ENCODE results near the gene OAF.
"Not testable (repeated sequence)": the region's sequence is repeated elsewhere in the genome, so short reads cannot be mapped to it uniquely, and the experiment has no call there.

Gene OAF

GRCh38 chr11:120174866-120175265, 36.0 kb upstream of the OAF start:
- no peak overlapping the region for H3K4me3 ChIP-seq (ENCODE audit: low read depth in 1 of 2, low read length in 2 of 2)
- no peak overlapping the region for H3K27ac ChIP-seq (ENCODE audit: low read depth, low read length)
- H3K9ac ChIP-seq (ENCODE audit: low read length): no peak overlapping the region
- H3K4me1 ChIP-seq (ENCODE audit: insufficient read depth, low read length): peaks cover 13% of the 10 kb centered on the region
- no peaks in the 10 kb centered on the region for H3K36me3 ChIP-seq (ENCODE audit: insufficient read depth, low read length)
- no peaks in the 10 kb centered on the region for H3K9me3 ChIP-seq (ENCODE audit: low read length)
- H3K27me3 ChIP-seq (ENCODE audit: control insufficient read depth in 1 of 2, insufficient read depth in 2 of 2, low read length in 2 of 2): no peaks in the 10 kb centered on the region

- H3K27me3 ChIP-seq (ENCODE audit: control insufficient read depth in 1 of 2, insufficient read depth in 2 of 2, low read length in 2 of 2): no peaks in the 10 kb centered on the region
- H3K9ac ChIP-seq (ENCODE audit: low read length): no peak overlapping the region
- no peaks in the 10 kb centered on the region for H3K36me3 ChIP-seq (ENCODE audit: insufficient read depth, low read length)
- H3K27ac ChIP-seq (ENCODE audit: low read depth, low read length): no peak overlapping the region
- H3K4me3 ChIP-seq (ENCODE audit: low read depth in 1 of 2, low read length in 2 of 2): no peak overlapping the region
- H3K9me3 ChIP-seq (ENCODE audit: low read length): no peaks in the 10 kb centered on the region
- peaks cover 32% of the 10 kb centered on the region for H3K4me1 ChIP-seq (ENCODE audit: insufficient read depth, low read length)
These were observed 32.2 kb upstream of the OAF start for GRCh38 chr11:120178561-120179056.

DNA sequence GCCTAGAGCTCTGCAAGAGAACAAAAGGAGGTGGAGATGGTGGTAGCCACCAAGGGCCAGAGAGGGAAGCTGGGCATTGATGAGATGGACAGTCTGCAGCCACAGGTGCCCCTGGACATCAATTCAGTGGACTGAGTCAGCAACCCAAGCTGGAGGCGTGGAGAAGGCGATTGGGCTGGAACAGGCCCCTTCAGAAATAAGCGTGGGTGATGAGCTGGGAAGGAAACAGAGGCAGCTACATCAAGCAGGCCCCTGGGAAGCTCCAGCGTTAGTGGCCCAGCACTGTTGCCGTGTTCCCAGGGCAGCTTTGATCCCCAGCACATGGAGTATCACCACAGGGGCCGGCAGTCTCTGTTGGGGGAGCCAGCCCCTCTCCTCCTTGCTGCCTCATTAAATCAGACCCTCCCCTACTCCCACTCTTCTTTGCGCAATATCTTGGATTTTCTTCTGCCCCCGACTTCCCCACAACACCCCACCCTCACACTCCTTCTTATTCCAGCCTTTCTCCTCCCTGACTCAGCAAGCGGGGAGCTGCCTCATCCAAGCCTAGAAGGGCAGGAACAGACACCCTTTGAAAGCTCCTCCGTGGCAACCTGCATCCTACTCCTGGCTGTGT, 31.7 kb upstream of the OAF start:
- H3K27ac ChIP-seq (ENCODE audit: low read depth, low read length): no peak overlapping the region
- H3K9ac ChIP-seq (ENCODE audit: low read length): no peak overlapping the region
- H3K4me3 ChIP-seq (ENCODE audit: low read depth in 1 of 2, low read length in 2 of 2): no peak overlapping the region
- no peaks in the 10 kb centered on the region for H3K36me3 ChIP-seq (ENCODE audit: insufficient read depth, low read length)
- peaks cover 36% of the 10 kb centered on the region for H3K4me1 ChIP-seq (ENCODE audit: insufficient read depth, low read length)
- H3K9me3 ChIP-seq (ENCODE audit: low read length): no peaks in the 10 kb centered on the region
- H3K27me3 ChIP-seq (ENCODE audit: control insufficient read depth in 1 of 2, insufficient read depth in 2 of 2, low read length in 2 of 2): no peaks in the 10 kb centered on the region

DNA sequence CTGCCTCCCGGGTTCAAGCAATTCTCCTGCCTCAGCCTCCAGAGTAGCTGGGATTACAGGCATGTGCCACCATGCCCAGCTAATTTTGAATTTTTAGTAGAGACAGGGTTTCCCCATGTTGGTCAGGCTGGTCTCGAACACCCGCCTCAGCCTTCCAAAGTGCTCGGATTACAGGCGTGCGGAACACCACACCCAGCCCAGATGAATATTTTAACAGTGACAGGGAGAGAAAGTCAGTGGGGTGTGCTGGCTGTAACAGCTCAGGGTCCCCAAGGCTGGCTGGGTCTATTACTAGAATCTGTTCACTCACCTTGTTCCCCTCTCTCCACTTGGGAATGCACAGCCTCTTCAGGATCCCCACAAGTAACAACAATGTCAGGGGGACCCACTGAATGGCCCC, 30.8 kb upstream of the OAF start:
- not testable (repeated sequence) for H3K4me3 ChIP-seq (ENCODE audit: low read depth in 1 of 2, low read length in 2 of 2); H3K9ac ChIP-seq (ENCODE audit: low read length); H3K9me3 ChIP-seq (ENCODE audit: low read length); H3K36me3 ChIP-seq (ENCODE audit: insufficient read depth, low read length); H3K27me3 ChIP-seq (ENCODE audit: control insufficient read depth in 1 of 2, insufficient read depth in 2 of 2, low read length in 2 of 2); H3K27ac ChIP-seq (ENCODE audit: low read depth, low read length)
- H3K4me1 ChIP-seq (ENCODE audit: insufficient read depth, low read length): peaks cover 36% of the 10 kb centered on the region

DNA sequence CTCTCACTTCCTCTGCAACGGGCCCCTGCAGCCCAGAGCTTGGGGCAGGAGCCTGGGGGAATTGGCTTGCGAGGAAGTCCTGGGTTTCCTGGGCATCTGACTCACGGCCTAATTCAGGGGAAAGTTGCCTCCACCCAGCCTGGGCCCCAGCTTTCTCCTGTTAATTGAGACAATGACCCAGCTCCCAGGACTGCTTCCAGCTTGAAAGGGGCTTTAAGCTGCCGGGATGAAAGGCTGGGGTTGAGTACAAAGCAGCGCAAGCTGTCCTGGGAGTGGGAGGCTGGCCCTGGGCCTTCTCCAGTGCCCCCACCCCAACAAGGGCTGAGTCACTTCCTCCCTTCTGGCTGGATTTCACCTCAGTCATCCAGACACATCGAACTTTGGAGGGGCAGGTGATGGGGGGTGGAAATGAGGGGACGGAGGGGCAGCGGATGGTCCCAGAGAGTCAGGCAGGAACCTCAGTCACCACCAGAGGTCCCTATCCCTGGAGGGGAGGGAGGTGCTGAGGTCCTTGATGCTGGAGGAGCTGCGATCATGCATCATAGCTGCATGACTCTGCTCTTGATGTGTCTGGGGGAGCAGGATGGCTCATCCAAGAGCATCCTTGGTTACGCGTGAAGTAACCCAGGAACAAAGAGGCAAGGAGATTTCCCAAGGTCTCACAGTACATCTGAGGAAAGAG, 30.1 kb upstream of the OAF start:
- H3K27me3 ChIP-seq (ENCODE audit: control insufficient read depth in 1 of 2, insufficient read depth in 2 of 2, low read length in 2 of 2): no peaks in the 10 kb centered on the region
- no peaks in the 10 kb centered on the region for H3K36me3 ChIP-seq (ENCODE audit: insufficient read depth, low read length)
- H3K4me1 ChIP-seq (ENCODE audit: insufficient read depth, low read length): peaks cover 38% of the 10 kb centered on the region
- H3K4me3 ChIP-seq (ENCODE audit: low read depth in 1 of 2, low read length in 2 of 2): no peak overlapping the region
- H3K9ac ChIP-seq (ENCODE audit: low read length): no peak overlapping the region
- no peak overlapping the region for H3K27ac ChIP-seq (ENCODE audit: low read depth, low read length)
- no peaks in the 10 kb centered on the region for H3K9me3 ChIP-seq (ENCODE audit: low read length)

- Histone ChIP-seq H3K9ac (ENCODE audit: low read length) (no peak overlapping the region), H3K27ac (ENCODE audit: low read depth, low read length) (no peak overlapping the region), H3K27me3 (ENCODE audit: control insufficient read depth in 1 of 2, insufficient read depth in 2 of 2, low read length in 2 of 2) (no peaks in the 10 kb centered on the region), H3K36me3 (ENCODE audit: insufficient read depth, low read length) (no peaks in the 10 kb centered on the region), H3K4me3 (ENCODE audit: low read depth in 1 of 2, low read length in 2 of 2) (no peak overlapping the region), H3K4me1 (ENCODE audit: insufficient read depth, low read length) (peaks cover 45% of the 10 kb centered on the region), H3K9me3 (ENCODE audit: low read length) (no peaks in the 10 kb centered on the region)
These were observed 29.4 kb upstream of the OAF start for GRCh38 chr11:120181376-120181975.

GRCh38 chr11:120182372-120182771, 28.5 kb upstream of the OAF start:
- H3K4me1 ChIP-seq (ENCODE audit: insufficient read depth, low read length): peaks cover 50% of the 10 kb centered on the region
- no peak overlapping the region for H3K4me3 ChIP-seq (ENCODE audit: low read depth in 1 of 2, low read length in 2 of 2)
- H3K9me3 ChIP-seq (ENCODE audit: low read length): no peaks in the 10 kb centered on the region
- H3K9ac ChIP-seq (ENCODE audit: low read length): no peak overlapping the region
- H3K27ac ChIP-seq (ENCODE audit: low read depth, low read length): no peak overlapping the region
- H3K36me3 ChIP-seq (ENCODE audit: insufficient read depth, low read length): no peaks in the 10 kb centered on the region
- no peaks in the 10 kb centered on the region for H3K27me3 ChIP-seq (ENCODE audit: control insufficient read depth in 1 of 2, insufficient read depth in 2 of 2, low read length in 2 of 2)

DNA sequence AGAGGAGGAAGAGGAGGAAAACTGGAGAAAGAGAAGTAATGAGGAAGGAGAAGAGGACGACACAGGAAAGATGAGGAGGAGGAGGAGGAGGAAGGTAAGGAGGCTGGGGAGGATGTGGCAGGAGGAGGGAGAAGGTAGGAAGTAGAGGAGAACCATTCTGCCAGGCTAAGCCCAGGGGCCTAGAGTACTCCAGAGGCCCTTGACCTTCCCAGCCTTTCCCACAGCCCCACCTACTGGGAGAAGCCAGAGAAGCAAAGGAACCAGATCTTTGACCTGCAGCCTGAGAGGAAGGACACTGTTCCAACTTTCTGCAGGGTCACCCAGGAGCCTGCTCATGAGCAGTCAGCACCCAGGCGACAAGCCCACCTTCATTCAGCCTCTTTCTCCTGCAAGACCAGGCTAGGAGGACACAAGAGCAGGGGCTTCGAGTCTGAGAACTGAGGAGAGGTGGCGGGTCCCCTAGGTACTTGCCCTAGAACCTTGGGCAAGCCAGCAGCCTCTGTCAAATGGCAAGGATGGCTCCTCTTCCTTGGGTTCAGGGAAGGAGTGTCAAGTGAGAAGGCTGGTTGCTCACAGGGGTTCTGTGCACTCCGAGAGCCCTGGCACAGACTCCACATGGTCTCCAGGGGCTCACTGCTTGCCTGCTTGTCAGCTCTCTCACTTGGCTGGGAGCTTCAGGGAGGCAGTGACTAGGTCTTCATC, 27.9 kb upstream of the OAF start:
- Histone ChIP-seq H3K4me1 (ENCODE audit: insufficient read depth, low read length) (peaks cover 54% of the 10 kb centered on the region), H3K36me3 (ENCODE audit: insufficient read depth, low read length) (no peaks in the 10 kb centered on the region), H3K9me3 (ENCODE audit: low read length) (no peaks in the 10 kb centered on the region), H3K27me3 (ENCODE audit: control insufficient read depth in 1 of 2, insufficient read depth in 2 of 2, low read length in 2 of 2) (no peaks in the 10 kb centered on the region), H3K27ac (ENCODE audit: low read depth, low read length) (no peak overlapping the region), H3K9ac (ENCODE audit: low read length) (no peak overlapping the region), H3K4me3 (ENCODE audit: low read depth in 1 of 2, low read length in 2 of 2) (no peak overlapping the region)

GRCh38 chr11:120183701-120184141, 27.1 kb upstream of the OAF start:
- peaks cover 55% of the 10 kb centered on the region for H3K4me1 ChIP-seq (ENCODE audit: insufficient read depth, low read length)
- no peaks in the 10 kb centered on the region for H3K27me3 ChIP-seq (ENCODE audit: control insufficient read depth in 1 of 2, insufficient read depth in 2 of 2, low read length in 2 of 2)
- H3K9me3 ChIP-seq (ENCODE audit: low read length): no peaks in the 10 kb centered on the region
- H3K9ac ChIP-seq (ENCODE audit: low read length): no peak overlapping the region
- H3K36me3 ChIP-seq (ENCODE audit: insufficient read depth, low read length): no peaks in the 10 kb centered on the region
- H3K4me3 ChIP-seq (ENCODE audit: low read depth in 1 of 2, low read length in 2 of 2): no peak overlapping the region
- H3K27ac ChIP-seq (ENCODE audit: low read depth, low read length): no peak overlapping the region

DNA sequence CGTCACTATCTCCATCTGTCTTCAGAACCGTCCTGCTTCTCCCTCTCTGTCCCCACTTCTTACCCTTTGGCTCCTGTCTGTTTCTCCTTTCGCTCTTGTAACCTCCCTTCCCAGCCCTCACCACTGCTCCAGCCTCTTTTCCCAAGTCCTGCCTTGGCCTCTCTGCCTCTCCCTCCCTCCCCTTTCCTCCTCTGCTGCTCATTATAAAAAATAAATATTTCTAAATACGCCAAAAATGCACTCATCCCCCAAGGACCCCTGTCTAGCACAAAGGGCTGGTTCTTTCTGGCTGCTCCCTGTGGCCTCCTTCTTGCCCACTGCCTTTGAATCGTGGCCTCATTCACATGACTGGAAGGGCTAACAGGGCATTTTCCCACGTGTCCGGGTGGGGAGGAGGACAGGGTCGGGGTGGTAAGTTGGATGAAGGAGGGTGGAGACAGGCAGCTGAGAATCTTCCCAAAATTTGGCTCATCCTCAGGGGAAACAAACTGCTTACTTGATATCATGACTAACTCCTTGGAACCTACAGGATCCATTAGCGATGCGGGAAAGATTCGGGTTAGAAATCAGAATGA, 26.4 kb upstream of the OAF start:
- Histone ChIP-seq H3K9me3 (ENCODE audit: low read length) (no peaks in the 10 kb centered on the region), H3K9ac (ENCODE audit: low read length) (no peak overlapping the region), H3K36me3 (ENCODE audit: insufficient read depth, low read length) (no peaks in the 10 kb centered on the region), H3K27me3 (ENCODE audit: control insufficient read depth in 1 of 2, insufficient read depth in 2 of 2, low read length in 2 of 2) (no peaks in the 10 kb centered on the region), H3K4me1 (ENCODE audit: insufficient read depth, low read length) (peaks cover 56% of the 10 kb centered on the region), H3K4me3 (ENCODE audit: low read depth in 1 of 2, low read length in 2 of 2) (no peak overlapping the region), H3K27ac (ENCODE audit: low read depth, low read length) (peak overlapping the region; percentile 34)

Data from muscle layer of colon (tissue), 2 donors.